Stomach (tissue), 4 donors: ENCODE results near the gene CDH16.

Source experiments
- CTCF ChIP-seq, 7 experiments: fragments of 450-650 bp in 4 of 7; fragments of 200-600 bp in 3 of 7; sonication (generic) in 3 of 7; IDR thresholded peaks; one replicate each; pipeline ENCODE4 v1.5.1; 2016 to 2019; ENCODE audit warnings: antibody characterized with exemption in 7 of 7, control low read depth in 2 of 7, mild to moderate bottlenecking in 1 of 7
- POLR2A ChIP-seq, 4 donors: fragments of 450-650 bp; IDR thresholded peaks; one replicate each; pipeline ENCODE4 v1.6.1; 2016; ENCODE audit warnings: antibody characterized with exemption in 4 of 4, control low read depth in 2 of 4, mild to moderate bottlenecking in 1 of 4, moderate library complexity in 1 of 4
- POLR2AphosphoS5 ChIP-seq, 3 donors: sonication (generic); formaldehyde crosslinking; IDR thresholded peaks; one replicate each; pipeline ENCODE4 v1.6.1; 2016; ENCODE audit warnings: antibody characterized with exemption in 3 of 3

- no peak for TF ChIP-seq CTCF (IDR thresholded peaks at IDR 0.05)
- no peak for TF ChIP-seq POLR2AphosphoS5 (IDR thresholded peaks at IDR 0.05)
- no peak for TF ChIP-seq POLR2A (IDR thresholded peaks at IDR 0.05)
Observed at GRCh38 chr16:66898933-66899309, 19.8 kb downstream of the CDH16 start.
